ENCODE results near the gene PRSS53. TPM values are rescaled to one million over a fixed set of nuclear protein-coding genes. Genes with fewer than 3 reads are reported as not detected.

PRSS53 gene
- total RNA-seq, 1 experiment from 2014 or later, result 2.8 TPM

- H2BK5ac ChIP-seq (ENCODE audit: insufficient read length, low read length), result no peak overlapping the region
- TF ChIP-seq CTCF (conservative IDR thresholded peaks at IDR 0.05), result no peak
- no peak overlapping the region for H4K8ac ChIP-seq (replicated peaks; ENCODE audit: insufficient read length, low read depth, low read length)
- peak; percentile 20 for DNase-seq
- Mint-ChIP-seq H3K9me3 (no peaks in the 10 kb centered on the region), H3K4me1 (peaks cover 0 to 3% of the 10 kb centered on the region in 2 experiments; a peak in 1 of 4 replicates), H3K27ac (no peak overlapping the region; a peak in 1 of 7 replicates), H3K4me3 (no peak overlapping the region; a peak in 1 of 5 replicates), H3K27me3 (ENCODE audit: low read depth) (no peaks in the 10 kb centered on the region), H3K36me3 (ENCODE audit: insufficient read depth in 1 of 3, low read depth in 3 of 3) (peaks cover 11 to 35% (median 33%) of the 10 kb centered on the region in 3 experiments; a peak in 6 of 7 replicates)
- H3K4me2 ChIP-seq (ENCODE audit: insufficient read depth, insufficient read length, low read length), result no peak overlapping the region
- no peaks in the 10 kb centered on the region for H3K9me3 ChIP-seq (ENCODE audit: control insufficient read depth, low read depth, low read length)
- no peak overlapping the region for H3K14ac ChIP-seq (ENCODE audit: insufficient read depth, low read length)
- no peak overlapping the region for H3K18ac ChIP-seq (ENCODE audit: insufficient read length, low read depth, low read length)
- peaks cover 4% of the 10 kb centered on the region for H4K20me1 ChIP-seq (ENCODE audit: control insufficient read depth, insufficient read depth, insufficient read length)
- H2AFZ ChIP-seq (ENCODE audit: low read length), result no peak overlapping the region
- no peak overlapping the region for H3K27ac ChIP-seq (ENCODE audit: insufficient read length, low read depth, low read length)
- H3K9ac ChIP-seq (ENCODE audit: extremely low read depth, insufficient read length, low read length), result no peak overlapping the region
- H3K4me1 ChIP-seq (ENCODE audit: insufficient read depth, low read length), result no peaks in the 10 kb centered on the region
- no peak overlapping the region for H3K56ac ChIP-seq (ENCODE audit: insufficient read length, low read depth, low read length)
- no peak overlapping the region for H3K4ac ChIP-seq (ENCODE audit: low read depth, low read length)
- no peak overlapping the region for H4K5ac ChIP-seq (ENCODE audit: insufficient read length, low read depth, low read length)
- no peaks in the 10 kb centered on the region for H3K79me1 ChIP-seq (ENCODE audit: insufficient read depth, low read depth, low read length, poor library complexity, severe bottlenecking)
- H2BK15ac ChIP-seq (ENCODE audit: low read depth, low read length), result no peak overlapping the region
- H3K79me2 ChIP-seq (ENCODE audit: insufficient read depth, low read length), result no peaks in the 10 kb centered on the region
- no peaks in the 10 kb centered on the region for H3K27me3 ChIP-seq (ENCODE audit: insufficient read depth, low read length)
- no peak overlapping the region for H3T11ph ChIP-seq (ENCODE audit: low read length)
- no peak overlapping the region for H2BK12ac ChIP-seq (ENCODE audit: insufficient read length, low read depth, low read length)
- H2AK5ac ChIP-seq (ENCODE audit: insufficient read length, low read length), result no peak overlapping the region
- no CpG with 5 or more reads among the region's 13 CpGs for WGBS (ENCODE audit: extremely low coverage, insufficient read length, low lambda C conversion rate)
- H4K91ac ChIP-seq (ENCODE audit: insufficient read length, low read depth, low read length), result no peak overlapping the region
- no peaks in the 10 kb centered on the region for H3K23me2 ChIP-seq (ENCODE audit: insufficient read length, low read depth, low read length, poor library complexity, severe bottlenecking)
- H2BK120ac ChIP-seq (ENCODE audit: low read depth, low read length, poor library complexity, severe bottlenecking), result no peak overlapping the region
- H2BK20ac ChIP-seq (ENCODE audit: low read depth, low read length, poor library complexity, severe bottlenecking), result no peak overlapping the region
- H3K23ac ChIP-seq (ENCODE audit: insufficient read length, low read depth, low read length), result no peak overlapping the region
These were observed 4.8 kb downstream of the PRSS53 start for GRCh38 chr16:31083981-31084380.

Measured in H9 (cell line).